GM12864 (cell line): ENCODE data around the gene LRP1-AS.

Experiments
- DNase-seq: peaks from one replicate; pipeline ENCODE4 v3.0.0-alpha.2; 2011; ENCODE audit warnings: low read depth
- H3K4me3 ChIP-seq: 2 replicates; pipeline ENCODE4 v1.5.1; 2011; ENCODE audit warnings: mild to moderate bottlenecking, low read depth, low read length, control low read depth
- CTCF ChIP-seq: IDR thresholded peaks from 2 replicates; pipeline ENCODE4 v1.5.1; 2011; ENCODE audit warnings: low read depth, mild to moderate bottlenecking, moderate library complexity, low read length, control low read depth, inconsistent platforms; ENCODE audit errors: missing control alignments

LRP1-AS gene

DNA sequence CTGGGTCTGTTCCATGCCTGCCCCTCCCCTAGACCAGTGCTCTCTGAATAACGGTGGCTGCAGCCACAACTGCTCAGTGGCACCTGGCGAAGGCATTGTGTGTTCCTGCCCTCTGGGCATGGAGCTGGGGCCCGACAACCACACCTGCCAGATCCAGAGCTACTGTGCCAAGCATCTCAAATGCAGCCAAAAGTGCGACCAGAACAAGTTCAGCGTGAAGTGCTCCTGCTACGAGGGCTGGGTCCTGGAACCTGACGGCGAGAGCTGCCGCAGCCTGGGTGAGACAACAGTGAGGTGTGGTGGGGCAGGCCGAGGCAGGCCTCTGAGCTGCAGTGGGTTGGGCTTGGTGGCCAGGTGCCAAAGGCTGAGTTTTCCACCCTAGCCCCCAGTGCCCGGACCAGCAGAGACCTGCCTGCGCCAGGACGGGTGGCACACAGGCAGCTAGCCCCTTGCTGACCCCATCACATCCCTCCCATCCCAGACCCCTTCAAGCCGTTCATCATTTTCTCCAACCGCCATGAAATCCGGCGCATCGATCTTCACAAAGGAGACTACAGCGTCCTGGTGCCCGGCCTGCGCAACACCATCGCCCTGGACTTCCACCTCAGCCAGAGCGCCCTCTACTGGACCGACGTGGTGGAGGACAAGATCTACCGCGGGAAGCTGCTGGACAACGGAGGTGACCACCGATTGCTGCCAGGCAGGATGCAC is 28.2 kb upstream of the LRP1-AS start:
- no peak overlapping the region for H3K4me3 ChIP-seq
- no peak for DNase-seq
- peak; percentile 57 for TF ChIP-seq CTCF

DNA sequence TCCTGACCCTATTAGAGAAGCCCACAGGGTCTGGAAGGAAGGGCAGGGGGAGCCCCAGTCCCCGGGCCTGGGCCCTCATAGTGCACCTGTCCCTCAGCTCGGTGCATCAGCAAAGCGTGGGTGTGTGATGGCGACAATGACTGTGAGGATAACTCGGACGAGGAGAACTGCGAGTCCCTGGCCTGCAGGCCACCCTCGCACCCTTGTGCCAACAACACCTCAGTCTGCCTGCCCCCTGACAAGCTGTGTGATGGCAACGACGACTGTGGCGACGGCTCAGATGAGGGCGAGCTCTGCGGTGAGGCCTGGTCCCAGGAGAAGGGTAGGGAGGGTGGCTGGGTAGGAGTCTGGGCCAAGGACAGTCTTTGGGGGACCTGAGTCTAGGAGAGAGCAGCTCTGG is 26.3 kb upstream of the LRP1-AS start:
- no peak for DNase-seq
- no peak for TF ChIP-seq CTCF
- no peak overlapping the region for H3K4me3 ChIP-seq

GRCh38 chr12:57173089-57173488 is 25.7 kb upstream of the LRP1-AS start:
- H3K4me3 ChIP-seq, result no peak overlapping the region
- TF ChIP-seq CTCF, result peak; percentile 65
- DNase-seq, result no peak

DNA sequence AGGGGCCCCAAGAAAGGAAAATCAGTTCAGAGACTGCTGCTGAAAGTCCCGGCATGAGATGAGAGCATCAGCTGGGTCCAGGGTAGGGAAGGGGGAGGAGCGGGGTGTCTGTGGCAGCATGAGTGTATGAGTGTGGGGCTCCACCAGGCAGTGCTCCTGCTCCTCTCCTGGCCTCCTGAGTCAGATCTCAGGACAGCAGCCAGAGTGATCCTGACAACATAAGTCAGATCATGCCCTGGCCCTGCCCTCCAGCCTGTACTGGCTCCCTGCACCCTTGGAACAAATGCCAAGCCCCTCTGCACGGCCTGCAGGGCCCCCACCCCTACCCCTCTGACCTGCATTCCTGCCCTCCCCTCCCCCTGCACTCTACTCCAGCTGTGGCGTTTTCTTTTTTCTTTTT is 24.2 kb upstream of the LRP1-AS start:
- no peak for TF ChIP-seq CTCF
- DNase-seq, result no peak
- no peak overlapping the region for H3K4me3 ChIP-seq

GRCh38 chr12:57170927-57171326 is 23.5 kb upstream of the LRP1-AS start:
- no peak overlapping the region for H3K4me3 ChIP-seq
- no peak for DNase-seq
- TF ChIP-seq CTCF, result no peak

DNA sequence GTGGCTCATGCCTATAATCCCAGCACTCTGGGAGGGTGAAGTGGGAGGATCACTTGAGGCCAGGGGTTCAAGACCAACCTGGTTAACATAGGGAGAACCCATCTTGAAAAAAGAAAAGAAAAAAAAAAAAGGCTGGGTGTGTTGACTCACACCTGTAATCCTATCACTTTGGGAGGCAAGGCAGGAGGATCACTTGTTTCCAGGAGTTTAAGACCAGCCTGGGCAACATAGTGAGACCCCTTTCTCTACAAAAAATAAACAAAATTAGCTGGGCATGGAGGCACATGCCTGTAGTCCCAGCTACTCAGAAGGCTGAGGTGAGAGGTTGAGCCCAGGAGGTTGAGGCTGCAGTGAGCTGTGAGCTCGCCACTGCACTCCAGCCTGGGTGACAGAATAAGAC is 23.0 kb upstream of the LRP1-AS start:
- DNase-seq, result no peak
- no peak for TF ChIP-seq CTCF
- no peak overlapping the region for H3K4me3 ChIP-seq

DNA sequence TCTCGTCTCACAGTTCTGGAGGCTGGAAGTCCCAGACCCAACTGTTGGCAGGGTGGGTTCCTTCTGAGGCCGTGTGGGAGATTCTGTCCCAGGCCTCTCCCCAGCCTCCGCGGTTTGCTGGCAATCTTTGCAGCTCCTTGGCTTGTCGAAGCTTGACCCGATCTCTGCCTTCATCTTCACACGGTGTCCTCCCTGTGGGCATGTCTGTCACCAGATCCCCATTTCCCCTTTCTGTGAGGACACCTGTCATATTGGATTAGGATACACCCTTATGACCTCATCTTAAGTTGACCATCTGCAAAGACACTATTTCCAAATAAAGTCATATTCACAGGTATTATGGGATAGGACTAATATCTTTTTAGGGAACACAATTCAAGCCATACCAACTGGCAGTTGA is 22.6 kb upstream of the LRP1-AS start:
- no peak overlapping the region for H3K4me3 ChIP-seq
- no peak for DNase-seq
- TF ChIP-seq CTCF, result no peak
